Hematopoietic multipotent progenitor cell treated with erythropoietin and hydrocortisone succinate and interleukin-3 and kit ligand, for 4 days (in vitro differentiated cells): ENCODE measurements around the gene CD81.

ENCODE experiments used
- DNase-seq: peaks from one replicate; pipeline ENCODE4 v3.0.0-alpha.2; 2015

Gene CD81

DNA sequence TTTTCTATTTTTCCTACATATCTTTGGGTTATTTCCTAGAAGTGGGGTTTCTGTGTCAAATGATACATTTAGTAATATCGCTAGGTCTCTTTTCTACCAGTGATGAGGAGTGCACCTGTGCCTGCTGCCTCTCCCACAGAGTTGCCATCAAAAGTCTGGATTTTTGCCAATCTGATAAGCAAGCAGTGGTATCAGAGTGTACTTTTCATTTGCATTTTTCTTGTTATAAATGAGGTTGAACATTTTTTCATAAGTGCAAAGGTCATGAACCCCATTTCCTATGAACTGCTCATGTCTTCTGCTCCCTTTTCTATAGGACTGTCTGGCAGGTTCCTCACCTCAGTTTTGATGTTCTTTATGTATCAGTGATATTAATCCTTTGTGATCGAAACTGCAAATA, 65.5 kb downstream of the CD81 start:
- peak; percentile 42 for DNase-seq

DNA sequence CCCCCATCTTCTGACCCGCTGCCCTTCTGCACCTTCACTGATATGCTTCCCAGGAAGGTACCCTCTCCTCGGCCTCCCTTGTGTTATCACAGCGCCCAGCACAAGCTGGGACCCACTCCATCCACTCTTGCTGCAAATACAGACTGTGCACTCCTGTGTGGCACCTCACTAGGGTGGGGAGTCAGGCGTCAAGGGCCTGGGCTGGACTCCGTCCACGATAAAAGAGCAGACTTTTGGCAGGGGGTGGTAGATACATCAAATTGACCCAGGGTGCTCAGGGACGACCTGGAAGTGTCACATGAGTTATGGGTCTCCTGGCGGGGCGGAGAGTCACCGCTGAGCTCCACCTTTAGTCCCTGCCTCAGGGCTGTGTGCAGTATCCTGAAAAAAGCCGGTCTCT, 66.3 kb downstream of the CD81 start:
- DNase-seq: no peak

DNA sequence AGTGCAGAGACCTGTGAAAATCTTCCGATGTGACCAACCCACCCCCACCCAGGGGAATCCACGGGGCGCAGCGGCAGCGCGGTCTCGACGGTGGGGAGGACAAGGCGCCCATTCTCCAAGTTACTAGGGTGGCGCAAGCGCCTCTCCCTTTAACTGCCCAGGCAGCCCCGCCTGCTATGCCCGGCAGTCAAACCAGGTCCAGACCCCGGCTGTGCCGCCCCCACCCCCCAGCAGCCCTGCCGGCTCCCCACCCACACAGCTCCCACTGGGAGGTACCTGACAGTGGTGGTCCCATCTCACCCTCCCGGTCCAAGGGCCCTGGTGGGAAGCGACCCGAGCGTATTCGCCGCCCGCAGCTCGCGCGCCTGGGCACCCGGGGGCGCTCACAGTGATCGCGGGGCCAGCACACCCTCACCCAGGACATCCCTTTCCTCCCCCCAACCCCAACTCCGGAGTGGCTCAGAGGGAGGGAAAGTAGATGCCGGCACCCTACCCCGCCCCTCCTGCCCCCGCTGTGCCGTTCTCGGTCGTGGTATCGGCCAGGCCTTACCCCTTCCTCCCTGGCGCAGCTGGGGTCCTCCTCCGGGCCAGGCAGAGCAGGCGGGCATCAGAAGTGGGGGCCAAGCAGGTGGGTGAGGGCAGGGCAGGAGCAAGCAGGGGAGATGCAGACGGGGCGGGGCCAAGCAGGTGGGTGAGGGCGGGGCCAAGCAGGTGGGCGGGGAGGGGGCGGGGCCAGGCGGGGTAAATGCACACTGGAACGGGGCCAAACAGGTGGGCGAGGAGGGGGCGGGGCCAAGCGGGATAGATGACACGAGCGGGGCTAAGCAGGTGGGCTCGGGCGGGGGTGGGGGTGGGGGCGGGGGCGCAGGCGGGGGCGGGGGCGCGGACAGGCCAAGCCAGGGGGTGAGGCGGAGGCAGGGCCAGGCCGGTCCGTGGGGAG, 67.0 kb downstream of the CD81 start, which contains the start of gene TRPM5:
Gene TRPM5 (minus strand): TSS at position 634 of the 940 bp plus-strand sequence. CDS start 21,478 bp downstream, outside the sequence.
- no peak for DNase-seq

DNA sequence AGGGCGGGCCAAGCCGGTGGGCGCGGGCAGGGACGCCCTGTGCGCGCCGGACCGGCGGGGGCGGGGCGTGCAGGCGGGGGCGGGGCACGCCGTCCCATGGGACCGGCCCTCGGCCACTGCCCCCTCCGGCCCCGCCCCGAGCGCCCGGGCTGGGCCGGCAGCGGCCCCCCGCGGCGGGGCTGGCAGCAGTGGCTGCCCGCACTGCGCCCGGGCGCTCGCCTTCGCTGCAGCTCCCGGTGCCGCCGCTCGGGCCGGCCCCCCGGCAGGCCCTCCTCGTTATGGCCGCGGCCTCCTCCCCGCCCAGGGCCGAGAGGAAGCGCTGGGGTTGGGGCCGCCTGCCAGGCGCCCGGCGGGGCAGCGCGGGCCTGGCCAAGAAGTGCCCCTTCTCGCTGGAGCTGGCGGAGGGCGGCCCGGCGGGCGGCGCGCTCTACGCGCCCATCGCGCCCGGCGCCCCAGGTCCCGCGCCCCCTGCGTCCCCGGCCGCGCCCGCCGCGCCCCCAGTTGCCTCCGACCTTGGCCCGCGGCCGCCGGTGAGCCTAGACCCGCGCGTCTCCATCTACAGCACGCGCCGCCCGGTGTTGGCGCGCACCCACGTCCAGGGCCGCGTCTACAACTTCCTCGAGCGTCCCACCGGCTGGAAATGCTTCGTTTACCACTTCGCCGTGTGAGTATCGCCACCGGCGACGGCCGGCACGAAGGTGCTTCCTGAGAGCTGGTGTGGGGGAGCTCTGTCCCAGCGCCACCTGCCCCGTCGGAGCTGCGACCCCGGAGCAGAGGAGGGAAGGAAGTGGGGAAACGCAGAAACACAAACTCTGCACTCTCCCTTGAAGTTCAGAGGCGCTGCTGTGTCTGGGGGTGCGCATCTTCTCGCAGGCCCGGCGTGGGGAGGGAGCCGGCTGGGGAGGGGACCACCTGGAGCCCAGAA, 68.0 kb downstream of the CD81 start, which contains the start of gene KCNQ1:
Gene KCNQ1 (plus strand): TSS at position 188 of the 925 bp plus-strand sequence. CDS start 91 bp downstream, at position 279.
- peak; percentile 72 for DNase-seq

DNA sequence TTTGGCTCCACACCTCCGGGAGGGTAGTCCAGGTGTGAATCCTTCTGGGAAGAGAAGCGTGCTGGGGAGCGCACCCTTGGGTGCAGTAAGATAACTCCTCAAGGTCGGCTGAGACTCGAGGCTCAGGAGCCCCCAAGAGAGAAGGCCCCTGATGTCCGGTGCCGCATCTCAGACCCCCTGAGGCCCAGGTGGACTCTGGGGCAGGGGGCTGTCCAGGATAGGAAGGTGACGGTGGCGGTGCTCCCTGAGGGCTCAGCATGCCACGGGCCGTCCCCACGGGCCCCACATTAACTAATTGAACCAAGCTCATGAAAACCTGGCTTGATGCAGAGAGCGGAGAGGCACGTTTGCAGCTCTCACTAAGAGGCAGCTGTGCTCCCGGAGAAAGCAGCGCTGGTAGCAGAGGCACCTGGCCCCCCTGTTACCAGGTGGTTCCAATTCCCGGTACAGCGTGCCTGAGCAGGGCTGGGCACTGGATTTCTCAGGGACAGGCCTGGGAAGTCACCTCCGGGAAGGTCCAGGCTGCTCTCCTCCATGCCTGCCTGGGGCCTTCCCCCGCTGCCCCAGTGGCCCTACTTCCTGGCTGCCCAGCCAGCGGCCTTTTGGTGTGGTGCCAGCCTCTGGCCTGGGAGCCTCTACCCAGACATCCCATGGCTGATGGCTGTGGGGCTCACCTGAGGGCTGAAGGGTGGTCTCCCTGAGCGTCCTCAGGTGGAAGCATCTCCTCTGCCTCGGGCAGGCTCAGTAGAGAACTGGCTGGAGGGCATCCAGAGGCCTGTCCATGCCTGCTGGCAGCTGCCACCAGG, 68.8 kb downstream of the CD81 start:
- DNase-seq: no peak

DNA sequence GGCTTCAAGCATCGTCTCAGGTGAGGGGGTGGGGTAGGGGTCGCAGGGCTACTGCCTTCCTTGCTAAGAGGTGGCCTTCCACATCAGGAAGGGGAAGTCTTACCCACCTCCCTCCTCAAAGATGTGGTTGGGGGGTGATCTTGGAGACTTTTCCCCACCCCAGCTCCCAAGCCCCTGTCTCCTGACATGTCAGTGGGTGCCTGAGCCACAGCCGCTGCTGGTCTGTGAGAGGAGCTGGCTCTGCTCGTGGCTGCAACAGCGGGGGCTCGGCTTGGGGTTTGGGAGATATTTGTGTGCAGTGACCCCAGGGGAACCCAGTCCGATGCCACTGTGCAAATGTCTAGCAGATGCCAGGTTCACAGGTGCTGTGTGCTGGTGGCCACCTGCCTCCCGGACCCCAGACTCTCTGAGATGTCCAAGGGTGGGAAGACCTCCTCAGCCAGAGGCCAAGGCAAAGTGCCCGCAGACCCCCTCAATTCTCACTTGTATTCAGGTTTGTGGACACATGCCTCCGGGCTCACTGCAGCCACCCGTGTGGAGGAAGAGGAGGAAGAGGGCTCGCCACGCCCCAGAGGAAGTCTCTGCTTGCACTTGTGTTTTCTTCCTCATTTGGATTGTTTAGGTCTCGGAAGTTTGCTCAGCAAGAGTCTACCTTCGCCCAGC, 69.6 kb downstream of the CD81 start:
- DNase-seq: peak; percentile 44
